ENCODE measurements around the gene AURKAIP1. TPM values are rescaled to one million over a fixed set of nuclear protein-coding genes. Genes with fewer than 3 reads are reported as not detected.

Gene AURKAIP1
- total and polyA plus RNA-seq, 2 of the 13 experiments (the other 11 are each of a cell fraction or from before 2014, with no cell fraction given), result 69.5 to 175 TPM

DNA sequence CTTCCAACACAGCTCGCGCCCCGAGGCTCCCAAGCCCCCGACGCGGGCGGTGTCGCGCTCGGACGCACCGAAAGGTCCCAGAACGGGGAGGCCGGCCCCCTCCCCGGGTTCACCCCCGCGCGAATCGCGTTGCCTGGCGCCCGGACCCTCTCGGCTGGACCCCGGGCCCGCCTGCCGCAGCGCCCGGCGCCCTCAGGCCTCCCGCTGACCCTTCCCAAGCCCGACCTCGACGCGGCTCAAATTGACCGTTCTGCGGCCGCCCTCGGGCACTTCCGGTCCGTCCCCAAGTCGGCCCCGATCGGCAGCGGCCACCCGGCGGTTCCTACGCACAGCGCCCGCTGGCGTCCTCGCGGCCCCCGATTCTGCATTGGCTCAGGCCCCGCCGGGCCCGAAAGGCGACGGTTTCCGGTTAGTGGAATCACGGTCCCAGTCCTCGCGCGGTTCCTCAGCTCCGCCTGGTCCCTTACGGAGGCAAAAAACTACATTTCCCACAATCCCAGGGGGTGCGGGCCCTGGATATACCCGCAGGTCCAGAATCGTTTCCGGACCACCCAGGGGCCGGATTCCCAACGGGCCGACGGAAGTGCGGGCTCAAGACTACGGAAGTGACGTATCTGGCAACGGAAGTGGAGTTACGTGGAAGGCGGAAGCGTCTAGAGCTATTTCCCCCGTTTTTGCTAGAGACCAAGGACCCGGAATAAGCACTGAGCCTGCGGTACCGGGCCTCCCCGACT is at the start of gene AURKAIP1 (continued):
- peak; percentile 61 for TF ChIP-seq TBL1XR1 (IDR thresholded peaks at IDR 0.05; ENCODE audit: borderline replicate concordance, low read length, partially characterized antibody)
- TF ChIP-seq NFYB (CRISPR knock-in tag; IDR thresholded peaks at IDR 0.05), result peak; percentile 70
- TF ChIP-seq ZNF292 (CRISPR knock-in tag; IDR thresholded peaks at IDR 0.05; ENCODE audit: borderline replicate concordance, low read depth), result no peak
- no peak for TF ChIP-seq NFE2 (CRISPR knock-in tag; IDR thresholded peaks at IDR 0.05)
- peak; percentile 37; the same call in 1 of the 2 replicates for TF ChIP-seq BHLHE40 (IDR thresholded peaks at IDR 0.05; ENCODE audit: low read length)
- peak; percentile 99 for TF ChIP-seq ZNF747 (CRISPR knock-in tag; IDR thresholded peaks at IDR 0.05; ENCODE audit: borderline replicate concordance)
- TF ChIP-seq SP5 (CRISPR knock-in tag; IDR thresholded peaks at IDR 0.05; ENCODE audit: borderline replicate concordance, low read depth), result peak; percentile 62; the same call in 1 of the 2 replicates
- TF ChIP-seq ZNF776 (CRISPR knock-in tag; IDR thresholded peaks at IDR 0.05), result no peak; the same call in 1 of the 2 replicates
- peak; percentile 28 for TF ChIP-seq TGIF2 (CRISPR knock-in tag; IDR thresholded peaks at IDR 0.05)
- TF ChIP-seq, protein P1, sequence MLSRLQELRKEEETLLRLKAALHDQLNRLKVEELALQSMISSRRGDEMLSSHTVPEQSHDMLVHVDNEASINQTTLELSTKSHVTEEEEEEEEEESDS (CRISPR knock-in tag; IDR thresholded peaks at IDR 0.05; ENCODE audit: borderline replicate concordance), result no peak
- TF ChIP-seq ZNF256 (CRISPR knock-in tag; conservative IDR thresholded peaks at IDR 0.05), result no peak
- TF ChIP-seq, protein P2, sequence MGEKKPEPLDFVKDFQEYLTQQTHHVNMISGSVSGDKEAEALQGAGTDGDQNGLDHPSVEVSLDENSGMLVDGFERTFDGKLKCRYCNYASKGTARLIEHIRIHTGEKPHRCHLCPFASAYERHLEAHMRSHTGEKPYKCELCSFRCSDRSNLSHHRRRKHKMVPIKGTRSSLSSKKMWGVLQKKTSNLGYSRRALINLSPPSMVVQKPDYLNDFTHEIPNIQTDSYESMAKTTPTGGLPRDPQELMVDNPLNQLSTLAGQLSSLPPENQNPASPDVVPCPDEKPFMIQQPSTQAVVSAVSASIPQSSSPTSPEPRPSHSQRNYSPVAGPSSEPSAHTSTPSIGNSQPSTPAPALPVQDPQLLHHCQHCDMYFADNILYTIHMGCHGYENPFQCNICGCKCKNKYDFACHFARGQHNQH (CRISPR knock-in tag; IDR thresholded peaks at IDR 0.05), result peak; percentile 98
- TF ChIP-seq FLYWCH1 (CRISPR knock-in tag; IDR thresholded peaks at IDR 0.05), result no peak
- TF ChIP-seq, protein P3, sequence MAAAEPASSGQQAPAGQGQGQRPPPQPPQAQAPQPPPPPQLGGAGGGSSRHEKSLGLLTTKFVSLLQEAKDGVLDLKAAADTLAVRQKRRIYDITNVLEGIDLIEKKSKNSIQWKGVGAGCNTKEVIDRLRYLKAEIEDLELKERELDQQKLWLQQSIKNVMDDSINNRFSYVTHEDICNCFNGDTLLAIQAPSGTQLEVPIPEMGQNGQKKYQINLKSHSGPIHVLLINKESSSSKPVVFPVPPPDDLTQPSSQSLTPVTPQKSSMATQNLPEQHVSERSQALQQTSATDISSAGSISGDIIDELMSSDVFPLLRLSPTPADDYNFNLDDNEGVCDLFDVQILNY (CRISPR knock-in tag; conservative IDR thresholded peaks at IDR 0.05), result peak; percentile 79; the same call in 1 of the 2 replicates
- TF ChIP-seq HNF4A (CRISPR knock-in tag; IDR thresholded peaks at IDR 0.05), result peak; percentile 49
- TF ChIP-seq, protein P4, sequence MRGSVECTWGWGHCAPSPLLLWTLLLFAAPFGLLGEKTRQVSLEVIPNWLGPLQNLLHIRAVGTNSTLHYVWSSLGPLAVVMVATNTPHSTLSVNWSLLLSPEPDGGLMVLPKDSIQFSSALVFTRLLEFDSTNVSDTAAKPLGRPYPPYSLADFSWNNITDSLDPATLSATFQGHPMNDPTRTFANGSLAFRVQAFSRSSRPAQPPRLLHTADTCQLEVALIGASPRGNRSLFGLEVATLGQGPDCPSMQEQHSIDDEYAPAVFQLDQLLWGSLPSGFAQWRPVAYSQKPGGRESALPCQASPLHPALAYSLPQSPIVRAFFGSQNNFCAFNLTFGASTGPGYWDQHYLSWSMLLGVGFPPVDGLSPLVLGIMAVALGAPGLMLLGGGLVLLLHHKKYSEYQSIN (CRISPR knock-in tag; IDR thresholded peaks at IDR 0.05; ENCODE audit: borderline replicate concordance), result no peak
- peak; percentile 61; the same call in 1 of the 2 replicates for TF ChIP-seq KLF15 (CRISPR knock-in tag; IDR thresholded peaks at IDR 0.05; ENCODE audit: borderline replicate concordance)
- TF ChIP-seq ARID2 (CRISPR knock-in tag; IDR thresholded peaks at IDR 0.05; ENCODE audit: borderline replicate concordance), result peak; percentile 22; the same call in 1 of the 2 replicates
- no peak for TF ChIP-seq CEBPB (IDR thresholded peaks at IDR 0.05; ENCODE audit: borderline replicate concordance, low read depth, low read length)
- TF ChIP-seq MED8 (CRISPR knock-in tag; IDR thresholded peaks at IDR 0.05; ENCODE audit: insufficient replicate concordance), result peak; percentile 69
- no peak for TF ChIP-seq TCF12 (IDR thresholded peaks at IDR 0.05)
- peak; percentile 76 for TF ChIP-seq TCF12 (CRISPR knock-in tag; IDR thresholded peaks at IDR 0.05)
- peak; percentile 84; the same call in 1 of the 2 replicates for TF ChIP-seq ZNF124 (CRISPR knock-in tag; IDR thresholded peaks at IDR 0.05)
- peak; percentile 93; the same call in 1 of the 2 replicates for TF ChIP-seq SRY (CRISPR knock-in tag; IDR thresholded peaks at IDR 0.05)
- TF ChIP-seq, protein P5, sequence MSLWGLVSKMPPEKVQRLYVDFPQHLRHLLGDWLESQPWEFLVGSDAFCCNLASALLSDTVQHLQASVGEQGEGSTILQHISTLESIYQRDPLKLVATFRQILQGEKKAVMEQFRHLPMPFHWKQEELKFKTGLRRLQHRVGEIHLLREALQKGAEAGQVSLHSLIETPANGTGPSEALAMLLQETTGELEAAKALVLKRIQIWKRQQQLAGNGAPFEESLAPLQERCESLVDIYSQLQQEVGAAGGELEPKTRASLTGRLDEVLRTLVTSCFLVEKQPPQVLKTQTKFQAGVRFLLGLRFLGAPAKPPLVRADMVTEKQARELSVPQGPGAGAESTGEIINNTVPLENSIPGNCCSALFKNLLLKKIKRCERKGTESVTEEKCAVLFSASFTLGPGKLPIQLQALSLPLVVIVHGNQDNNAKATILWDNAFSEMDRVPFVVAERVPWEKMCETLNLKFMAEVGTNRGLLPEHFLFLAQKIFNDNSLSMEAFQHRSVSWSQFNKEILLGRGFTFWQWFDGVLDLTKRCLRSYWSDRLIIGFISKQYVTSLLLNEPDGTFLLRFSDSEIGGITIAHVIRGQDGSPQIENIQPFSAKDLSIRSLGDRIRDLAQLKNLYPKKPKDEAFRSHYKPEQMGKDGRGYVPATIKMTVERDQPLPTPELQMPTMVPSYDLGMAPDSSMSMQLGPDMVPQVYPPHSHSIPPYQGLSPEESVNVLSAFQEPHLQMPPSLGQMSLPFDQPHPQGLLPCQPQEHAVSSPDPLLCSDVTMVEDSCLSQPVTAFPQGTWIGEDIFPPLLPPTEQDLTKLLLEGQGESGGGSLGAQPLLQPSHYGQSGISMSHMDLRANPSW (CRISPR knock-in tag; IDR thresholded peaks at IDR 0.05; ENCODE audit: borderline replicate concordance), result peak; percentile 86
